Measurements from ENCODE around the gene PPP6R3.
"Not testable (repeated sequence)": the region's sequence is repeated elsewhere in the genome, so short reads cannot be mapped to it uniquely, and the experiment has no call there.

Gene PPP6R3

GRCh38 chr11:68436985-68437926 is 23.3 kb upstream of the PPP6R3 start:
- no peak for DNase-seq

- no peak for DNase-seq
These were observed 22.5 kb upstream of the PPP6R3 start for GRCh38 chr11:68437927-68438657.

GRCh38 chr11:68438658-68439259 is 21.8 kb upstream of the PPP6R3 start:
- no peak for DNase-seq

GRCh38 chr11:68439355-68440065 is 21.0 kb upstream of the PPP6R3 start:
- peak in 2 of 3 experiments; percentile 67 to 74 for DNase-seq

- DNase-seq, result peak in 2 of 3 experiments; percentile 67 to 80
These were observed 20.3 kb upstream of the PPP6R3 start for GRCh38 chr11:68440224-68440623.

- DNase-seq, result peak; percentile 10 to 96 (median 87)
These were observed 18.9 kb upstream of the PPP6R3 start for GRCh38 chr11:68441466-68442230.

- DNase-seq, result no peak
These were observed 18.1 kb upstream of the PPP6R3 start for GRCh38 chr11:68442433-68442832.

- no peak for DNase-seq
These were observed 16.0 kb upstream of the PPP6R3 start for GRCh38 chr11:68444566-68444965.

GRCh38 chr11:68445531-68446035 is 15.0 kb upstream of the PPP6R3 start:
- no peak for DNase-seq

- no peak for DNase-seq
These were observed 14.4 kb upstream of the PPP6R3 start for GRCh38 chr11:68446046-68446725.

GRCh38 chr11:68447015-68447801 is 13.3 kb upstream of the PPP6R3 start:
- peak; percentile 55 to 77 (median 60) for DNase-seq

- not testable (repeated sequence) for DNase-seq
These were observed 12.6 kb upstream of the PPP6R3 start for GRCh38 chr11:68447914-68448313.

- no peak for DNase-seq
These were observed 11.9 kb upstream of the PPP6R3 start for GRCh38 chr11:68448604-68449011.

- no peak for DNase-seq
These were observed 10.6 kb upstream of the PPP6R3 start for GRCh38 chr11:68449951-68450350.

GRCh38 chr11:68450711-68451110 is 9.8 kb upstream of the PPP6R3 start:
- DNase-seq, result no peak

- peak in 2 of 3 experiments; percentile 38 to 73 for DNase-seq
These were observed 5.8 kb upstream of the PPP6R3 start for GRCh38 chr11:68454767-68455166.

- no peak for DNase-seq
These were observed 5.1 kb upstream of the PPP6R3 start for GRCh38 chr11:68455485-68455884.

GRCh38 chr11:68457216-68457897 is 3.2 kb upstream of the PPP6R3 start:
- no peak for DNase-seq

- no peak for DNase-seq
These were observed 2.7 kb upstream of the PPP6R3 start for GRCh38 chr11:68457898-68458249.

GRCh38 chr11:68458340-68458739 is 2.2 kb upstream of the PPP6R3 start:
- DNase-seq, result not testable (repeated sequence)

Data from NCI-H1417 (cell line).